GM12892 (cell line): ENCODE data around the gene KIAA0825.

Experiments used
- POLR2A ChIP-seq: IDR thresholded peaks from 2 replicates; pipeline ENCODE4 v1.6.1; 2011; ENCODE audit warnings: low read depth, low read length, control low read depth
- POLR2AphosphoS5 ChIP-seq: IDR thresholded peaks from 2 replicates; pipeline ENCODE4 v1.6.1; 2011; ENCODE audit warnings: low read depth, low read length, control low read depth
- TAF1 ChIP-seq: IDR thresholded peaks from 2 replicates; pipeline ENCODE4 v1.6.1; 2011; ENCODE audit warnings: low read depth, mild to moderate bottlenecking, control low read depth, low read length, borderline replicate concordance

GRCh38 chr5:94420885-94421284, 197.5 kb downstream of the KIAA0825 start:
- TF ChIP-seq POLR2AphosphoS5: no peak
- no peak for TF ChIP-seq TAF1
- no peak for TF ChIP-seq POLR2A
